CD14-positive monocyte (primary cell): Measurements from ENCODE around the gene EPS15. TPM values are rescaled to one million over a fixed set of nuclear protein-coding genes. Genes with fewer than 3 reads are reported as not detected.
A peak's percentile ranks its signal among the peaks of the same experiment; 100 is the strongest.
"Not testable (repeated sequence)": the region's sequence is repeated elsewhere in the genome, so short reads cannot be mapped to it uniquely, and the experiment has no call there.

Experiments
- DNase-seq, 3 donors: peaks; one replicate each; pipeline ENCODE4 v3.0.0-alpha.2; 2011 to 2022
- H2AFZ ChIP-seq: 2 replicates; pipeline ENCODE4 v1.6.0; 2012; ENCODE audit warnings: mild to moderate bottlenecking, low read depth, low read length, inconsistent platforms; ENCODE audit not compliant: insufficient read depth, poor library complexity, severe bottlenecking
- H3K27ac ChIP-seq, 2 donors: 1 replicate in 1 of 2; 2 replicates in 1 of 2; pipeline ENCODE4 v1.5.1; 2012 to 2013; ENCODE audit warnings: low read length in 2 of 2, control low read depth in 1 of 2, inconsistent platforms in 1 of 2, low read depth in 1 of 2, mild to moderate bottlenecking in 1 of 2
- H3K27me3 ChIP-seq, 2 donors: one replicate each; pipeline versions ENCODE4 v1.6.0 to v1.6.1; 2011 to 2013; ENCODE audit warnings: low read length in 2 of 2; ENCODE audit not compliant: control insufficient read depth in 2 of 2, insufficient read depth in 2 of 2
- H3K36me3 ChIP-seq, 2 donors: replicated peaks in 1 of 2; 1 replicate in 1 of 2; 2 replicates in 1 of 2; pipeline versions ENCODE4 v1.5.1 to v1.6.1; 2012 to 2013; ENCODE audit warnings: low read length in 2 of 2, control low read depth in 1 of 2, inconsistent platforms in 1 of 2, mild to moderate bottlenecking in 1 of 2; ENCODE audit not compliant: insufficient read depth in 2 of 2, control insufficient read depth in 1 of 2
- H3K4me1 ChIP-seq, 2 donors: 1 replicate in 1 of 2; 2 replicates in 1 of 2; pipeline versions ENCODE4 v1.5.1 to v1.6.1; 2012 to 2013; ENCODE audit warnings: low read length in 2 of 2, control low read depth in 1 of 2, inconsistent platforms in 1 of 2, mild to moderate bottlenecking in 1 of 2, moderate library complexity in 1 of 2; ENCODE audit not compliant: insufficient read depth in 2 of 2, control insufficient read depth in 1 of 2
- H3K4me2 ChIP-seq: replicated peaks from 2 replicates; pipeline ENCODE3; 2012; ENCODE audit warnings: low read length, moderate library complexity, mild to moderate bottlenecking; ENCODE audit not compliant: poor library complexity, severe bottlenecking; ENCODE audit errors: extremely low read depth
- H3K4me3 ChIP-seq, 3 experiments: fragments of 200-600 bp in 1 of 3; sonication (generic) in 1 of 3; replicated peaks in 1 of 3; 1 replicate in 2 of 3; 2 replicates in 1 of 3; pipeline ENCODE4 v1.5.1; 2011 to 2013; ENCODE audit warnings: low read length in 3 of 3, mild to moderate bottlenecking in 3 of 3, control low read depth in 2 of 3, low read depth in 2 of 3, inconsistent platforms in 1 of 3, moderate library complexity in 1 of 3
- H3K79me2 ChIP-seq: 2 replicates; pipeline ENCODE4 v1.6.0; 2012; ENCODE audit warnings: mild to moderate bottlenecking, control low read depth, inconsistent platforms, low read length, moderate library complexity; ENCODE audit not compliant: insufficient read depth
- H3K9ac ChIP-seq: 2 replicates; pipeline ENCODE4 v1.6.0; 2017; ENCODE audit warnings: low read length, mild to moderate bottlenecking; ENCODE audit not compliant: insufficient read depth, poor library complexity, severe bottlenecking
- H3K9me3 ChIP-seq, 2 donors: replicated peaks in 1 of 2; 1 replicate in 1 of 2; 2 replicates in 1 of 2; pipeline versions ENCODE4 v1.5.1 to v1.6.1; 2012 to 2013; ENCODE audit warnings: low read length in 2 of 2, control low read depth in 1 of 2; ENCODE audit not compliant: control insufficient read depth in 1 of 2, insufficient read depth in 1 of 2
- H4K20me1 ChIP-seq: 2 replicates; pipeline ENCODE4 v1.6.0; 2012; ENCODE audit warnings: mild to moderate bottlenecking, low read length, control low read depth, moderate library complexity; ENCODE audit not compliant: insufficient read depth
- H3K27ac Mint-ChIP-seq, 7 donors: one replicate each; pipeline ENCODE4 v1.8.0; 2020; ENCODE audit warnings: mild to moderate bottlenecking in 7 of 7, mixed read lengths in 7 of 7, moderate library complexity in 6 of 7, inconsistent platforms in 2 of 7
- H3K27me3 Mint-ChIP-seq, 3 donors: one replicate each; pipeline ENCODE4 v1.8.0; 2021 to 2022; ENCODE audit warnings: low read depth in 3 of 3, mild to moderate bottlenecking in 3 of 3, mixed read lengths in 3 of 3, moderate library complexity in 3 of 3, inconsistent platforms in 1 of 3
- H3K36me3 Mint-ChIP-seq, 2 donors: one replicate each; pipeline ENCODE4 v1.8.0; 2020; ENCODE audit warnings: mixed read lengths in 2 of 2, inconsistent platforms in 1 of 2, mild to moderate bottlenecking in 1 of 2
- H3K4me1 Mint-ChIP-seq: one replicate; pipeline ENCODE4 v1.8.0; 2020; ENCODE audit warnings: mild to moderate bottlenecking, mixed read lengths
- H3K4me3 Mint-ChIP-seq, 2 donors: one replicate each; pipeline ENCODE4 v1.8.0; 2020; ENCODE audit warnings: mild to moderate bottlenecking in 2 of 2, mixed read lengths in 2 of 2, moderate library complexity in 1 of 2
- H3K9me3 Mint-ChIP-seq, 7 donors: one replicate each; pipeline ENCODE4 v1.8.0; 2020 to 2022; ENCODE audit warnings: mixed read lengths in 7 of 7, mild to moderate bottlenecking in 6 of 7, moderate library complexity in 6 of 7, inconsistent platforms in 2 of 7
- CTCF ChIP-seq: fragments of 200-600 bp; IDR thresholded peaks from one replicate; pipeline ENCODE4 v1.8.0; 2022; ENCODE audit warnings: antibody characterized with exemption, mild to moderate bottlenecking
- WGBS: methylation state at CpG from one replicate; pipeline ENCODE4 v1.1.5; 2013; ENCODE audit warnings: missing lambda C conversion rate; ENCODE audit not compliant: insufficient coverage; 5-methylcytosine and 5-hydroxymethylcytosine counted together
- intact Hi-C, 2 donors: fragments of 100-400 bp; cut with micrococcal nuclease; formaldehyde crosslinking; loops; one replicate each; pipeline versions ENCODE4 v1.15.0 to v1.15.1; 2023
- polyA plus RNA-seq, 3 donors: library from polyadenylated mRNA; depleted of rRNA in 1 of 3; unstranded in 2 of 3; stranded (reverse) in 1 of 3; fragments of 300-500 nt in 2 of 3; fragments of >200 nt in 1 of 3; fragmentation: Illumina TruSeq in 2 of 3; gene quantifications; 1 replicate in 2 of 3; 2 replicates in 1 of 3; pipeline ENCODE4 v1.2.3, GENCODE V29; 2012 to 2021

Gene EPS15
- polyA plus RNA-seq, 3 donors, result 26.7 to 53.6 (median 36.4) TPM

GRCh38 chr1:51504806-51505525, 14.1 kb downstream of the EPS15 start:
- peaks cover 0 to 4% of the 10 kb centered on the region in 2 donors for H3K4me1 ChIP-seq
- TF ChIP-seq CTCF, result no peak
- Mint-ChIP-seq H3K27me3 (no peaks in the 10 kb centered on the region), H3K9me3 (no peaks in the 10 kb centered on the region), H3K4me3 (no peak overlapping the region), H3K4me1 (peaks cover 26% of the 10 kb centered on the region), H3K36me3 (peaks cover 30 to 43% of the 10 kb centered on the region in 2 donors), H3K27ac (peak overlapping the region in 2 of 7 donors; percentile 26 to 41)
- WGBS, result 100% methylated on average over 2 of the region's 11 CpGs
- no peaks in the 10 kb centered on the region for H3K9me3 ChIP-seq
- no peak overlapping the region for H3K27ac ChIP-seq
- H3K36me3 ChIP-seq, result peaks cover 4 to 35% of the 10 kb centered on the region in 2 donors
- H3K27me3 ChIP-seq, result no peaks in the 10 kb centered on the region
- H3K4me3 ChIP-seq, result no peak overlapping the region
- H3K79me2 ChIP-seq, result peaks cover 98% of the 10 kb centered on the region
- no peak for DNase-seq
- H4K20me1 ChIP-seq, result peaks cover 99% of the 10 kb centered on the region
- no peak overlapping the region for H3K4me2 ChIP-seq
- intact Hi-C loops, result no loop called here
- H3K9ac ChIP-seq, result no peak overlapping the region
- H2AFZ ChIP-seq, result no peak overlapping the region

- Histone ChIP-seq H3K79me2 (peaks cover 97% of the 10 kb centered on the region), H4K20me1 (peaks cover 100% of the 10 kb centered on the region), H3K36me3 (peaks cover 0 to 40% of the 10 kb centered on the region in 2 donors)
- H3K27me3 Mint-ChIP-seq, H3K4me2 ChIP-seq, H3K9ac ChIP-seq, H3K27me3 ChIP-seq, H3K9me3 ChIP-seq, H3K27ac ChIP-seq, H3K4me3 ChIP-seq, H3K4me1 ChIP-seq, intact Hi-C loops, H2AFZ ChIP-seq, H3K9me3 Mint-ChIP-seq: not testable (repeated sequence)
- Mint-ChIP-seq H3K36me3 (peaks cover 36 to 50% of the 10 kb centered on the region in 2 donors), H3K27ac (peak overlapping the region in 3 of 7 donors; percentile 21 to 55 (median 30)), H3K4me3 (peak overlapping the region in 1 of 2 donors; percentile 31), H3K4me1 (peaks cover 19% of the 10 kb centered on the region)
- WGBS, result 0% methylated on average over 1 of the region's 8 CpGs
- DNase-seq, result peak in 1 of 3 donors; percentile 29
Measured at GRCh38 chr1:51501218-51501630, 17.8 kb downstream of the EPS15 start.
